WTC11 (cell line): Measurements from ENCODE around the gene PREX1.

Experiments used
- ESRRA ChIP-seq: sonication (generic); formaldehyde crosslinking; IDR thresholded peaks from 2 replicates; pipeline ENCODE4 v1.8.1; 2022; ENCODE audit warnings: mild to moderate bottlenecking, missing genetic modification reagents, borderline replicate concordance
- NR2C2 ChIP-seq: sonication (generic); formaldehyde crosslinking; IDR thresholded peaks from 2 replicates; pipeline ENCODE4 v1.8.0; 2022; ENCODE audit warnings: mild to moderate bottlenecking, missing genetic modification reagents
- RELA ChIP-seq: sonication (generic); formaldehyde crosslinking; IDR thresholded peaks from 2 replicates; pipeline ENCODE4 v1.8.1; 2022; ENCODE audit warnings: missing genetic modification reagents, mild to moderate bottlenecking, borderline replicate concordance
- SP1 ChIP-seq: sonication (generic); formaldehyde crosslinking; conservative IDR thresholded peaks from 2 replicates; pipeline ENCODE4 v1.8.1; 2022; ENCODE audit warnings: missing genetic modification reagents
- ZNF532 ChIP-seq: fragments of 250-450 bp; sonication (Bioruptor Pico); IDR thresholded peaks from 2 replicates; pipeline ENCODE4 v1.9.0; 2021; ENCODE audit warnings: mild to moderate bottlenecking, borderline replicate concordance

- TF ChIP-seq NR2C2 (CRISPR knock-in tag), result no peak
- TF ChIP-seq RELA, result no peak
- no peak for TF ChIP-seq ESRRA (CRISPR knock-in tag)
- no peak for TF ChIP-seq SP1 (CRISPR knock-in tag)
- TF ChIP-seq ZNF532 (CRISPR knock-in tag), result no peak
Observed at GRCh38 chr20:48789781-48790472, 37.9 kb downstream of the PREX1 start.
